ENCODE measurements around the gene NEK5.

The NEK5 gene

GRCh38 chr13:52169839-52170238, 41.0 kb upstream of the NEK5 start:
- CTCF ChIA-PET: no interaction called here
- POLR2A ChIA-PET: no interaction called here
- peaks cover 10 to 52% of the 10 kb centered on the region in 2 experiments; a peak in 2 of 3 replicates for H3K36me3 ChIP-seq (ENCODE audit: control insufficient read depth in 2 of 2, insufficient read depth in 1 of 2, low read length in 2 of 2)
- no peak overlapping the region for H3K27ac ChIP-seq (ENCODE audit: extremely low read depth, low read depth, low read length)
- no peaks in the 10 kb centered on the region for H3K4me1 ChIP-seq (ENCODE audit: control insufficient read depth, insufficient read depth, low read length)
- TF ChIP-seq ZFP3 (tag by site-specific recombination; IDR thresholded peaks at IDR 0.05; ENCODE audit: low read depth): no peak
- no peak for TF ChIP-seq SP2 (tag by site-specific recombination; IDR thresholded peaks at IDR 0.05)
- TF ChIP-seq, protein P1, sequence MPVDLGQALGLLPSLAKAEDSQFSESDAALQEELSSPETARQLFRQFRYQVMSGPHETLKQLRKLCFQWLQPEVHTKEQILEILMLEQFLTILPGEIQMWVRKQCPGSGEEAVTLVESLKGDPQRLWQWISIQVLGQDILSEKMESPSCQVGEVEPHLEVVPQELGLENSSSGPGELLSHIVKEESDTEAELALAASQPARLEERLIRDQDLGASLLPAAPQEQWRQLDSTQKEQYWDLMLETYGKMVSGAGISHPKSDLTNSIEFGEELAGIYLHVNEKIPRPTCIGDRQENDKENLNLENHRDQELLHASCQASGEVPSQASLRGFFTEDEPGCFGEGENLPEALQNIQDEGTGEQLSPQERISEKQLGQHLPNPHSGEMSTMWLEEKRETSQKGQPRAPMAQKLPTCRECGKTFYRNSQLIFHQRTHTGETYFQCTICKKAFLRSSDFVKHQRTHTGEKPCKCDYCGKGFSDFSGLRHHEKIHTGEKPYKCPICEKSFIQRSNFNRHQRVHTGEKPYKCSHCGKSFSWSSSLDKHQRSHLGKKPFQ (tag by site-specific recombination; IDR thresholded peaks at IDR 0.05): no peak
- TF ChIP-seq ZNF404 (tag by site-specific recombination; IDR thresholded peaks at IDR 0.05): no peak
- TF ChIP-seq, protein P2, sequence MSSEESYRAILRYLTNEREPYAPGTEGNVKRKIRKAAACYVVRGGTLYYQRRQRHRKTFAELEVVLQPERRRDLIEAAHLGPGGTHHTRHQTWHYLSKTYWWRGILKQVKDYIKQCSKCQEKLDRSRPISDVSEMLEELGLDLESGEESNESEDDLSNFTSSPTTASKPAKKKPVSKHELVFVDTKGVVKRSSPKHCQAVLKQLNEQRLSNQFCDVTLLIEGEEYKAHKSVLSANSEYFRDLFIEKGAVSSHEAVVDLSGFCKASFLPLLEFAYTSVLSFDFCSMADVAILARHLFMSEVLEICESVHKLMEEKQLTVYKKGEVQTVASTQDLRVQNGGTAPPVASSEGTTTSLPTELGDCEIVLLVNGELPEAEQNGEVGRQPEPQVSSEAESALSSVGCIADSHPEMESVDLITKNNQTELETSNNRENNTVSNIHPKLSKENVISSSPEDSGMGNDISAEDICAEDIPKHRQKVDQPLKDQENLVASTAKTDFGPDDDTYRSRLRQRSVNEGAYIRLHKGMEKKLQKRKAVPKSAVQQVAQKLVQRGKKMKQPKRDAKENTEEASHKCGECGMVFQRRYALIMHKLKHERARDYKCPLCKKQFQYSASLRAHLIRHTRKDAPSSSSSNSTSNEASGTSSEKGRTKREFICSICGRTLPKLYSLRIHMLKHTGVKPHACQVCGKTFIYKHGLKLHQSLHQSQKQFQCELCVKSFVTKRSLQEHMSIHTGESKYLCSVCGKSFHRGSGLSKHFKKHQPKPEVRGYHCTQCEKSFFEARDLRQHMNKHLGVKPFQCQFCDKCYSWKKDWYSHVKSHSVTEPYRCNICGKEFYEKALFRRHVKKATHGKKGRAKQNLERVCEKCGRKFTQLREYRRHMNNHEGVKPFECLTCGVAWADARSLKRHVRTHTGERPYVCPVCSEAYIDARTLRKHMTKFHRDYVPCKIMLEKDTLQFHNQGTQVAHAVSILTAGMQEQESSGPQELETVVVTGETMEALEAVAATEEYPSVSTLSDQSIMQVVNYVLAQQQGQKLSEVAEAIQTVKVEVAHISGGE (tag by site-specific recombination; conservative IDR thresholded peaks at IDR 0.05; ENCODE audit: low read depth): no peak
- no peak overlapping the region for H3K4me3 ChIP-seq (ENCODE audit: low read depth, low read length)
- no peaks in the 10 kb centered on the region for H3K9me3 ChIP-seq (ENCODE audit: control insufficient read depth, insufficient read depth, low read depth, low read length)

DNA sequence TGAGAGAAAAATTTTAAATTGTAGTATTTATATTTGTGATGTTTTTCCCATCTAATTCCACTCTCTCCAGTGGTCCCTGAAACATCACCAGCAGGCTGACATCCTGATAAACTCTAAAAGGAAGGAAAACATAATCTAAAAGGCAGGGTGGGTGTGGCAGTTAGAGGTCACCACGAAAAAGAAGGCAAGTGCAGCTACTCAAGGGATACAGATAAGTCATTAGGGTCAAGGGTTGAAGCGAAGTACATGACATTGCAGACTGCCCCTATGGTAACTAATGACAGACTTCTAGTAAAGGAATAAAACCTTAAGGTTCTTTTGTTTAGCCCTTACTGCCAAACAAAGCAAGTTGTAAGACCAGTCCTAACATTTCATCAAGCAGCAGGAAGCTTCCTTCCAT, 36.5 kb upstream of the NEK5 start:
- Histone ChIP-seq H3K4me3 (ENCODE audit: low read depth, low read length) (no peak overlapping the region), H3K4me1 (ENCODE audit: control insufficient read depth, insufficient read depth, low read length) (peaks cover 7% of the 10 kb centered on the region; the same call in 1 of the 2 replicates), H3K27ac (ENCODE audit: extremely low read depth, low read depth, low read length) (no peak overlapping the region), H3K9me3 (ENCODE audit: control insufficient read depth, insufficient read depth, low read depth, low read length) (no peaks in the 10 kb centered on the region), H3K36me3 (ENCODE audit: control insufficient read depth in 2 of 2, insufficient read depth in 1 of 2, low read length in 2 of 2) (peaks cover 10 to 21% of the 10 kb centered on the region in 2 experiments; a peak in 2 of 3 replicates)
- ChIA-PET CTCF (no interaction called here), POLR2A (no interaction called here)
- TF ChIP-seq ZNF174 (tag by site-specific recombination; IDR thresholded peaks at IDR 0.05) (no peak), ZNF311 (tag by site-specific recombination; IDR thresholded peaks at IDR 0.05; ENCODE audit: borderline replicate concordance) (no peak), HOXD13 (CRISPR knock-in tag; IDR thresholded peaks at IDR 0.05; ENCODE audit: borderline replicate concordance) (no peak), ZNF23 (tag by site-specific recombination; IDR thresholded peaks at IDR 0.05; ENCODE audit: borderline replicate concordance) (no peak), ZNF521 (tag by site-specific recombination; IDR thresholded peaks at IDR 0.05) (no peak), ZNF549 (tag by site-specific recombination; IDR thresholded peaks at IDR 0.05) (no peak), BCL11A (tag by site-specific recombination; IDR thresholded peaks at IDR 0.05; ENCODE audit: low read depth) (no peak), ZNF157 (tag by site-specific recombination; IDR thresholded peaks at IDR 0.05) (no peak)
- TF ChIP-seq, protein P3, sequence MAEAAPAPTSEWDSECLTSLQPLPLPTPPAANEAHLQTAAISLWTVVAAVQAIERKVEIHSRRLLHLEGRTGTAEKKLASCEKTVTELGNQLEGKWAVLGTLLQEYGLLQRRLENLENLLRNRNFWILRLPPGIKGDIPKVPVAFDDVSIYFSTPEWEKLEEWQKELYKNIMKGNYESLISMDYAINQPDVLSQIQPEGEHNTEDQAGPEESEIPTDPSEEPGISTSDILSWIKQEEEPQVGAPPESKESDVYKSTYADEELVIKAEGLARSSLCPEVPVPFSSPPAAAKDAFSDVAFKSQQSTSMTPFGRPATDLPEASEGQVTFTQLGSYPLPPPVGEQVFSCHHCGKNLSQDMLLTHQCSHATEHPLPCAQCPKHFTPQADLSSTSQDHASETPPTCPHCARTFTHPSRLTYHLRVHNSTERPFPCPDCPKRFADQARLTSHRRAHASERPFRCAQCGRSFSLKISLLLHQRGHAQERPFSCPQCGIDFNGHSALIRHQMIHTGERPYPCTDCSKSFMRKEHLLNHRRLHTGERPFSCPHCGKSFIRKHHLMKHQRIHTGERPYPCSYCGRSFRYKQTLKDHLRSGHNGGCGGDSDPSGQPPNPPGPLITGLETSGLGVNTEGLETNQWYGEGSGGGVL (tag by site-specific recombination; IDR thresholded peaks at IDR 0.05): no peak
- TF ChIP-seq, protein P4, sequence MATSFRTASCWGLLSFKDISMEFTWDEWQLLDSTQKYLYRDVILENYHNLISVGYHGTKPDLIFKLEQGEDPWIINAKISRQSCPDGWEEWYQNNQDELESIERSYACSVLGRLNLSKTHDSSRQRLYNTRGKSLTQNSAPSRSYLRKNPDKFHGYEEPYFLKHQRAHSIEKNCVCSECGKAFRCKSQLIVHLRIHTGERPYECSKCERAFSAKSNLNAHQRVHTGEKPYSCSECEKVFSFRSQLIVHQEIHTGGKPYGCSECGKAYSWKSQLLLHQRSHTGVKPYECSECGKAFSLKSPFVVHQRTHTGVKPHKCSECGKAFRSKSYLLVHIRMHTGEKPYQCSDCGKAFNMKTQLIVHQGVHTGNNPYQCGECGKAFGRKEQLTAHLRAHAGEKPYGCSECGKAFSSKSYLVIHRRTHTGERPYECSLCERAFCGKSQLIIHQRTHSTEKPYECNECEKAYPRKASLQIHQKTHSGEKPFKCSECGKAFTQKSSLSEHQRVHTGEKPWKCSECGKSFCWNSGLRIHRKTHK (tag by site-specific recombination; IDR thresholded peaks at IDR 0.05): no peak
- TF ChIP-seq, protein P5, sequence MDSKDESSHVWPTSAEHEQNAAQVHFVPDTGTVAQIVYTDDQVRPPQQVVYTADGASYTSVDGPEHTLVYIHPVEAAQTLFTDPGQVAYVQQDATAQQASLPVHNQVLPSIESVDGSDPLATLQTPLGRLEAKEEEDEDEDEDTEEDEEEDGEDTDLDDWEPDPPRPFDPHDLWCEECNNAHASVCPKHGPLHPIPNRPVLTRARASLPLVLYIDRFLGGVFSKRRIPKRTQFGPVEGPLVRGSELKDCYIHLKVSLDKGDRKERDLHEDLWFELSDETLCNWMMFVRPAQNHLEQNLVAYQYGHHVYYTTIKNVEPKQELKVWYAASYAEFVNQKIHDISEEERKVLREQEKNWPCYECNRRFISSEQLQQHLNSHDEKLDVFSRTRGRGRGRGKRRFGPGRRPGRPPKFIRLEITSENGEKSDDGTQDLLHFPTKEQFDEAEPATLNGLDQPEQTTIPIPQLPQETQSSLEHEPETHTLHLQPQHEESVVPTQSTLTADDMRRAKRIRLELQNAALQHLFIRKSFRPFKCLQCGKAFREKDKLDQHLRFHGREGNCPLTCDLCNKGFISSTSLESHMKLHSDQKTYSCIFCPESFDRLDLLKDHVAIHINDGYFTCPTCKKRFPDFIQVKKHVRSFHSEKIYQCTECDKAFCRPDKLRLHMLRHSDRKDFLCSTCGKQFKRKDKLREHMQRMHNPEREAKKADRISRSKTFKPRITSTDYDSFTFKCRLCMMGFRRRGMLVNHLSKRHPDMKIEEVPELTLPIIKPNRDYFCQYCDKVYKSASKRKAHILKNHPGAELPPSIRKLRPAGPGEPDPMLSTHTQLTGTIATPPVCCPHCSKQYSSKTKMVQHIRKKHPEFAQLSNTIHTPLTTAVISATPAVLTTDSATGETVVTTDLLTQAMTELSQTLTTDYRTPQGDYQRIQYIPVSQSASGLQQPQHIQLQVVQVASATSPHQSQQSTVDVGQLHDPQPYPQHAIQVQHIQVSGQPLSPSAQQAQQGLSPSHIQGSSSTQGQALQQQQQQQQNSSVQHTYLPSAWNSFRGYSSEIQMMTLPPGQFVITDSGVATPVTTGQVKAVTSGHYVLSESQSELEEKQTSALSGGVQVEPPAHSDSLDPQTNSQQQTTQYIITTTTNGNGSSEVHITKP (tag by site-specific recombination; IDR thresholded peaks at IDR 0.05): no peak
